Natural killer cell (primary cell): ENCODE data around the gene MYO1E. TPM values are rescaled to one million over a fixed set of nuclear protein-coding genes. Genes with fewer than 3 reads are reported as not detected.

Experiments
- ATAC-seq, 3 donors: fragments of 150-1000 bp in 2 of 3; fragments of 200-7000 bp in 1 of 3; cut with Tn5 transposase; 1 replicate in 1 of 3; 2 replicates in 2 of 3; pipeline ENCODE4 v1.10.0; 2021; ENCODE audit warnings: mild to moderate bottlenecking in 2 of 3, moderate library complexity in 2 of 3
- DNase-seq, 2 donors: peaks; one replicate each; pipeline versions ENCODE4 v3.0.0 to v3.0.0-alpha.2; 2013 to 2021; ENCODE audit warnings: mixed read lengths in 1 of 2
- H3K27ac ChIP-seq: one replicate; pipeline ENCODE4 v1.5.1; 2013; ENCODE audit warnings: mild to moderate bottlenecking, low read length
- H3K27me3 ChIP-seq: one replicate; pipeline ENCODE4 v1.6.1; 2013; ENCODE audit warnings: low read length; ENCODE audit not compliant: control insufficient read depth, insufficient read depth
- H3K36me3 ChIP-seq: one replicate; pipeline ENCODE4 v1.6.1; 2013; ENCODE audit warnings: low read length; ENCODE audit not compliant: control insufficient read depth, insufficient read depth
- H3K4me1 ChIP-seq: one replicate; pipeline ENCODE4 v1.6.1; 2013; ENCODE audit warnings: low read length; ENCODE audit not compliant: control insufficient read depth, insufficient read depth
- H3K4me3 ChIP-seq: one replicate; pipeline ENCODE4 v1.5.1; 2013; ENCODE audit warnings: low read length
- H3K9me3 ChIP-seq: one replicate; pipeline ENCODE4 v1.6.1; 2013; ENCODE audit warnings: low read length; ENCODE audit not compliant: control insufficient read depth, insufficient read depth
- H3K27ac Mint-ChIP-seq, 2 donors: one replicate each; pipeline ENCODE4 v1.8.0; 2022; ENCODE audit warnings: mild to moderate bottlenecking in 2 of 2, mixed read lengths in 2 of 2, moderate library complexity in 1 of 2
- H3K27me3 Mint-ChIP-seq, 2 donors: one replicate each; pipeline ENCODE4 v1.8.0; 2022; ENCODE audit warnings: low read depth in 2 of 2, mixed read lengths in 2 of 2
- H3K36me3 Mint-ChIP-seq: one replicate; pipeline ENCODE4 v1.8.0; 2022; ENCODE audit warnings: mixed read lengths
- H3K4me1 Mint-ChIP-seq, 2 donors: one replicate each; pipeline ENCODE4 v1.8.0; 2022; ENCODE audit warnings: mixed read lengths in 2 of 2
- H3K4me3 Mint-ChIP-seq: one replicate; pipeline ENCODE4 v1.8.0; 2022; ENCODE audit warnings: mild to moderate bottlenecking, moderate library complexity, mixed read lengths
- H3K9me3 Mint-ChIP-seq, 2 donors: one replicate each; pipeline ENCODE4 v1.8.0; 2022; ENCODE audit warnings: mixed read lengths in 2 of 2
- CTCF ChIP-seq: fragments of 200-600 bp; IDR thresholded peaks from one replicate; pipeline ENCODE4 v1.8.0; 2022; ENCODE audit warnings: antibody characterized with exemption
- WGBS: methylation state at CpG from one replicate; pipeline ENCODE4 v1.1.7; 2013; ENCODE audit warnings: missing lambda C conversion rate; ENCODE audit not compliant: insufficient coverage; 5-methylcytosine and 5-hydroxymethylcytosine counted together
- intact Hi-C: fragments of 100-400 bp; cut with micrococcal nuclease; formaldehyde crosslinking; loops from one replicate; pipeline ENCODE4 v1.14.2; 2022
- total RNA-seq, 4 donors: library from RNA; stranded (reverse); fragments of 120-200 nt in 1 of 4; gene quantifications; one replicate each; pipeline versions ENCODE4 v1.2.3 to v1.2.4, GENCODE V29; 2013 to 2022

MYO1E gene
- total RNA-seq, 3 donors from 2014 or later (not counting 1 experiment from before 2014, with no cell fraction given) = 16.1 to 39.4 (median 22.7) TPM

GRCh38 chr15:59303136-59303535 is 69.5 kb downstream of the MYO1E start:
- Histone ChIP-seq H3K9me3 (no peaks in the 10 kb centered on the region), H3K36me3 (no peaks in the 10 kb centered on the region), H3K27ac (no peak overlapping the region), H3K4me1 (peaks cover 39% of the 10 kb centered on the region), H3K27me3 (no peaks in the 10 kb centered on the region), H3K4me3 (no peak overlapping the region)
- H3K4me3 Mint-ChIP-seq = no peak overlapping the region
- intact Hi-C loops = no loop called here
- no peaks in the 10 kb centered on the region for H3K36me3 Mint-ChIP-seq
- H3K27ac Mint-ChIP-seq = peak overlapping the region in 1 of 2 donors; percentile 27
- H3K27me3 Mint-ChIP-seq = no peaks in the 10 kb centered on the region
- no peak for TF ChIP-seq CTCF
- no peaks in the 10 kb centered on the region for H3K9me3 Mint-ChIP-seq
- ATAC-seq (no peak), DNase-seq (no peak)
- 91% methylated on average over 8 of the region's 8 CpGs for WGBS
- H3K4me1 Mint-ChIP-seq = peaks cover 41 to 50% of the 10 kb centered on the region in 2 donors

GRCh38 chr15:59301527-59301926 is 71.1 kb downstream of the MYO1E start:
- H3K36me3 Mint-ChIP-seq = no peaks in the 10 kb centered on the region
- H3K4me1 ChIP-seq = peaks cover 40% of the 10 kb centered on the region
- TF ChIP-seq CTCF = no peak

DNA sequence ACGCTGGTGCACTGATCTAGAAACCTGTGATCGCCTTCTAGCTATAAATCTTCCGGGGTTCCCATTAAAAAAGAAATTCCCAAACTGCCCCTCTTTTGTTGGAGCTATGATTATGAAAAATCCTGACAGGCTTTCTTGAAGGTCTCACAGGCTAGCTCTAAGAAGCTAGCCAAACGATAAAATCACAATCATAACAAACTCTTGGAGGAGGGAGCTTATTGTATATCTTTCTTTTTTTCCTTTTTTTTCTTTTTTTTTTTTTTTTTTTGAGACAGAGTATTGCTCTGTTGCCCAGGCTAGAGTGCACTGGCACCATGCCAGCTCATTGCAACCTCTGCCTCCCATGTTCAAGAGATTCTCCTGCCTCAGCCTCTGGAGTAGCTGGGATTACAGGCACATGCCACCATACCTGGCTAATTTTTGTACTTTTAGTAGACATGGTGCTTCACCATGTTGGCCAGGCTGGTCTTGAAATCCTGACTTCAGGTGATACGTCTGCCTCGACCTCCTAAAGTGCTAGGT is 72.0 kb downstream of the MYO1E start:
- WGBS = 32% methylated on average over 5 of the region's 6 CpGs
- peak overlapping the region; percentile 92 to 93 for H3K27ac Mint-ChIP-seq
- H3K27ac ChIP-seq = peak overlapping the region; percentile 79
- H3K9me3 ChIP-seq = no peaks in the 10 kb centered on the region
- H3K36me3 Mint-ChIP-seq = no peaks in the 10 kb centered on the region
- peak overlapping the region; percentile 89 for H3K4me3 Mint-ChIP-seq
- no peak for TF ChIP-seq CTCF
- H3K36me3 ChIP-seq = no peaks in the 10 kb centered on the region
- no peaks in the 10 kb centered on the region for H3K27me3 Mint-ChIP-seq
- ATAC-seq = peak in 2 of 3 donors; percentile 4 to 7
- peaks cover 44 to 53% of the 10 kb centered on the region in 2 donors for H3K4me1 Mint-ChIP-seq
- H3K9me3 Mint-ChIP-seq = no peaks in the 10 kb centered on the region
- H3K27me3 ChIP-seq = no peaks in the 10 kb centered on the region
- intact Hi-C loops = loop anchor here (2.0 kb wide), 1 partner anchor 54 kb away; no protein-coding TSS in a partner anchor
- H3K4me1 ChIP-seq = peaks cover 40% of the 10 kb centered on the region
- DNase-seq = peak in 1 of 2 donors; percentile 34
- H3K4me3 ChIP-seq = peak overlapping the region; percentile 10

More at GRCh38 chr15:59301527-59301926, 71.1 kb downstream of the MYO1E start:
- no peaks in the 10 kb centered on the region for H3K36me3 ChIP-seq
- Mint-ChIP-seq H3K4me1 (peaks cover 45 to 53% of the 10 kb centered on the region in 2 donors), H3K27me3 (no peaks in the 10 kb centered on the region), H3K4me3 (peak overlapping the region; percentile 89), H3K9me3 (no peaks in the 10 kb centered on the region), H3K27ac (peak overlapping the region; percentile 92 to 93)
- ATAC-seq (no peak), DNase-seq (no peak)
- H3K4me3 ChIP-seq = no peak overlapping the region
- H3K27ac ChIP-seq = no peak overlapping the region
- intact Hi-C loops = loop anchor here (2.0 kb wide), 1 partner anchor 55 kb away; no protein-coding TSS in a partner anchor
- no peaks in the 10 kb centered on the region for H3K27me3 ChIP-seq
- 91% methylated on average over 6 of the region's 6 CpGs for WGBS
- H3K9me3 ChIP-seq = no peaks in the 10 kb centered on the region
